ENCODE results near the gene EHF. TPM values are rescaled to one million over a fixed set of nuclear protein-coding genes. Genes with fewer than 3 reads are reported as not detected.

EHF gene
- total RNA-seq, 2 donors from 2014 or later: not detected

DNA sequence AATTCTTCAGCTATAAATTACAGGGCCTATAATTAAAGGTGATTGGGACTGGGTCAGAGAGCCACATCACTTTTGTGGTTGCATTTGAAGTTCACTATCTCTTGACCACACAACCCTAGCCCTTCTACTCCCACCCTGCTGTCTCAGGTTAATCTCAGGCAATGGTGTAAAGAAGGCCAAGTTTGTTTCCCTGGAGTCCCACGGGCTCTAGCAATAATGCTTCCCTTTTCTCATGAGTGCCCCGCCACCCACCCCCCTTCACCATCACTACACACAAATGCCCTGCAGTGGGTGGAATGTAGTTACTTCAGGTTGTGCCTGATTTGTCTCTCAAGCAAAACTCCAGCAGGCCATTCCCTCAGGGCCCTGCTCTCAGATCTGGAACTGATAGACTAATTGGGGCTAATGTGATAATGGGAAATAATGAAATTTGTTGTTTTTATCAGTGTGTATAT lies 1.8 kb upstream of the EHF start:
- Mint-ChIP-seq H3K27ac (no peak overlapping the region), H3K36me3 (ENCODE audit: insufficient read depth in 2 of 2) (peaks cover 0 to 1% of the 10 kb centered on the region in 2 donors), H3K9me3 (no peaks in the 10 kb centered on the region), H3K4me1 (ENCODE audit: low read depth) (peaks cover 18% of the 10 kb centered on the region), H3K27me3 (ENCODE audit: low read depth) (peaks cover 65% of the 10 kb centered on the region), H3K4me3 (no peak overlapping the region)
- ATAC-seq (replicated peaks in 1 of 2) (no peak), DNase-seq (no peak)

DNA sequence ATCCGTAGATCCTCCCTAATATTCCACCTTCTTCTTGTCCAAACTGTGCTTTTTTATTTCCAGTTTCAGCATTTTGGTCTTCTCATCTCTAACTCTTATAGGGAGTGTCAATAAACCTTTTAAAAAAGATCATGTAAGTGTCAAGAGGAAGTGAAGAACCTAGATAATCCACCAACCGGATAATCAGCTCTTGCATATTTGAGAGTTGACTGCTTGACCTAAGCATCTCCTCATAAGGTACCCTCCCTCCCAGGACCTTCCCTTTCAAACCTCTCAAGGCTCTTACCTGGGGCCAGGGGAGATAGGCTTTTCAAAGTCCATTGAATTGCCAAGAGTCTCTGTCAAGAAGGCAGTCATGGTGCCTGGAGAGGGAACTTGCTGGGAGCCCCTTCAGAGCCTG lies 691 bp upstream of the EHF start:
- no peaks in the 10 kb centered on the region for H3K9me3 Mint-ChIP-seq
- no peak overlapping the region for H3K27ac Mint-ChIP-seq
- no peak for DNase-seq
- peaks cover 67% of the 10 kb centered on the region for H3K27me3 Mint-ChIP-seq (ENCODE audit: low read depth)
- H3K4me1 Mint-ChIP-seq (ENCODE audit: low read depth): peaks cover 7% of the 10 kb centered on the region
- peaks cover 0 to 2% of the 10 kb centered on the region in 2 donors for H3K36me3 Mint-ChIP-seq (ENCODE audit: insufficient read depth in 2 of 2)
- ATAC-seq (replicated peaks in 1 of 2): no peak
- no peak overlapping the region for H3K4me3 Mint-ChIP-seq

DNA sequence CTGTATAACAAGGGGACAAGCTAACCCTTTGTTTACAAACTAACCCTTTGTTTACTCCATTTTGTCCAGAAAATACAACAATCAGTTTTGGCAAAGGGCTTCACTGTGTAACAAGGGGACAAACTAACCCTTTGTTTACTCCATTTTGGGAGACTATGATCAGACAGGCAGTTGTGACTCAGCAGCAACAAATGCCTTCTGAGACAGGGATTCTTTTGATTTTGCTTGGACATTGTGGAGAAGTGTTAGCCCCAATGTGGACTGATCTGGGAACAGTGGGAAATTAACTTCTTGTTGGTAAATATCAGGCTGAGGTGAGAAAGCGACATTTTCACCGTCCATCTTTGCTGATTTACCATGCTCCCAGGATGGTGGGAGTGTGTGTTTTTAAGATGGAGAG lies 983 bp downstream of the EHF start:
- no peak overlapping the region for H3K4me3 Mint-ChIP-seq
- H3K9me3 Mint-ChIP-seq: no peaks in the 10 kb centered on the region
- DNase-seq (no peak), ATAC-seq (replicated peaks in 1 of 2) (no peak)
- no peak overlapping the region for H3K27ac Mint-ChIP-seq
- peaks cover 15% of the 10 kb centered on the region for H3K4me1 Mint-ChIP-seq (ENCODE audit: low read depth)
- H3K27me3 Mint-ChIP-seq (ENCODE audit: low read depth): peaks cover 70% of the 10 kb centered on the region
- H3K36me3 Mint-ChIP-seq (ENCODE audit: insufficient read depth in 2 of 2): peaks cover 0 to 2% of the 10 kb centered on the region in 2 donors

DNA sequence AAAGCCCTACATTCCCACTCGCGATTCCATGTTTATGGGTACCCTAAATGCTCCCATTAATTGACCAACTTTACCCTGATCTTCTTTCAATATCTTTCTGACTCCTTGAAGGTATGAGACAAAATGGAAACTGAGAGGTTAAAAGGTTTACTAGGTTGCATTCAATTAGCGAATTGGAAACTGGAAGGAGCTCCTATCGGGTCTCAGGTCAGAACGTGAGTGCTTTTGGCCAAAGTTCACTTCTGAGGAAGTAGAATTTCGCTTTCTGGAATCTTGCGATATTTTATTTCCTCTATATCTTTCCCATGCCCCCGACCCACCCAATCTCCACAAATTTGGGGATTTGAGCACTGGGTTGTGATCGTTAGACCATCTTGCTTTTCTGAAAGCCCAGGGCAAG lies 2.6 kb downstream of the EHF start:
- ATAC-seq (replicated peaks in 1 of 2) (no peak), DNase-seq (no peak)
- Mint-ChIP-seq H3K4me1 (ENCODE audit: low read depth) (peaks cover 16% of the 10 kb centered on the region), H3K36me3 (ENCODE audit: insufficient read depth in 2 of 2) (peaks cover 0 to 2% of the 10 kb centered on the region in 2 donors), H3K27ac (no peak overlapping the region), H3K4me3 (peak overlapping the region in 1 of 2 donors; percentile 16), H3K27me3 (ENCODE audit: low read depth) (peaks cover 71% of the 10 kb centered on the region), H3K9me3 (no peaks in the 10 kb centered on the region)

DNA sequence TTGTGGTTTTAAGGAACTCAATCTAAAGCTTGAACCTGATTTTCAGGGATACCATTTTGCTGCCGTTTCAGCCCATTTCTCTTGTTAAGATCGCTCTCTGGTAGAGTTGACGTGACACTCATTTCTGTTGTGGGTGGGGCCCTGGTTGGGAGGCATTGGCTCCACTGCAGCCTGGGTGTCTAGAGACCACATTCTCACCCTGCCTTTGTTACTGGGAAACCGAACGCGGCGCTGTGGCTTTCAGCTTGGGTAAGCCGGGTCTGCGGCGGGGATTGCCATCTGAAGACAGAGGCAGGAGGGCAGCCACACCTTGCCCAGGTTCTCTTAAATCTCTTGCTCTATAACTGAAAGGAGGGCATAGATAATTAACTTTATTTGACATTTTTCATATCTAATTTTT lies 3.2 kb downstream of the EHF start:
- H3K4me3 Mint-ChIP-seq: peak overlapping the region; percentile 39 to 42

DNA sequence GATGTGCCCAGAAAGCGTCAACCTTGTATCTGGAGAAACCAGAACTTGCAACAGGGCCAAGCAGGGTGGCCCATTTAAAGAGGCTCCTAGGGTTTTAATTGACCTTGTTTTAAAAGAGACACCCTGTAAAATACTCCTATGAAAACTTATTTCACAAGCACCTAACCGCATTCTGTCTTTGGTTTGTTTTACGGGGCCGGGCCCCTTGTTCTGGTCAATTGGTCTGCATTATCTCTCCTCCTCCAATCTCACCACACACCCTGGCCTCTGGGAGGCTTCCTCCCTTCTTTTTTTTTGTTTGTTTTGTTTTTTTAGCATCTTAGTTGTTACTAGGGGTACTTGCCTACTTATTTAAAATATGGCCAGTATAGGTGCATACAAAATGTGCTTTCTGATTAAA lies 4.7 kb downstream of the EHF start:
- H3K36me3 Mint-ChIP-seq (ENCODE audit: insufficient read depth in 2 of 2): peaks cover 0 to 2% of the 10 kb centered on the region in 2 donors

More for the DNA sequence above, 3.2 kb downstream of the EHF start:
- Mint-ChIP-seq H3K9me3 (no peaks in the 10 kb centered on the region), H3K27me3 (ENCODE audit: low read depth) (peaks cover 75% of the 10 kb centered on the region), H3K4me1 (ENCODE audit: low read depth) (peaks cover 21% of the 10 kb centered on the region), H3K36me3 (ENCODE audit: insufficient read depth in 2 of 2) (peaks cover 0 to 2% of the 10 kb centered on the region in 2 donors), H3K27ac (no peak overlapping the region)
- peak; percentile 25 to 66 for DNase-seq
- ATAC-seq (replicated peaks in 1 of 2): peak; percentile 56 to 81

DNA sequence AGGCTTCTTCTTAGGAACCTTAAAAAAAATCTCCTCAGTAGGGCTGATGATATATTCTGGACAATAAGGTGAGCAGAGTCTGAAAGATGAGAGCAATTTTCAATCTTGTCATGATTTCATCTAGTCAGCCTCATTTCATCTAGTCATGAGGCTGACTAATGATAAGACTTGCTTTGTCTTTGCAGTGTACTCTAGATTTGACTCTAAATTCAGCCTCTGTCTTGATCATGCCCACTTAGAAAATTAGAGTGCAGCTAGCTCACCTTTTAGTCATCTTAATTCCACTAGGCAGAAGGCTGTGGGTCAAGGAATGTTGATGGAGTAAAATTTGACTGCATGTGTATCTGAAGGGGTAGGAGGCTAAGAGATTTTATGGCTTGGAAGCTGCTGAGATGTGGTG lies 5.5 kb downstream of the EHF start:
- peak; percentile 62 to 84 for ATAC-seq (replicated peaks in 1 of 2)
- H3K4me3 Mint-ChIP-seq: no peak overlapping the region
- no peaks in the 10 kb centered on the region for H3K9me3 Mint-ChIP-seq

More for the DNA sequence above, 4.7 kb downstream of the EHF start:
- H3K27me3 Mint-ChIP-seq (ENCODE audit: low read depth): peaks cover 68% of the 10 kb centered on the region
- H3K4me1 Mint-ChIP-seq (ENCODE audit: low read depth): peaks cover 21% of the 10 kb centered on the region
- H3K4me3 Mint-ChIP-seq: no peak overlapping the region
- no peak for DNase-seq
- ATAC-seq (replicated peaks in 1 of 2): no peak
- no peak overlapping the region for H3K27ac Mint-ChIP-seq
- no peaks in the 10 kb centered on the region for H3K9me3 Mint-ChIP-seq

DNA sequence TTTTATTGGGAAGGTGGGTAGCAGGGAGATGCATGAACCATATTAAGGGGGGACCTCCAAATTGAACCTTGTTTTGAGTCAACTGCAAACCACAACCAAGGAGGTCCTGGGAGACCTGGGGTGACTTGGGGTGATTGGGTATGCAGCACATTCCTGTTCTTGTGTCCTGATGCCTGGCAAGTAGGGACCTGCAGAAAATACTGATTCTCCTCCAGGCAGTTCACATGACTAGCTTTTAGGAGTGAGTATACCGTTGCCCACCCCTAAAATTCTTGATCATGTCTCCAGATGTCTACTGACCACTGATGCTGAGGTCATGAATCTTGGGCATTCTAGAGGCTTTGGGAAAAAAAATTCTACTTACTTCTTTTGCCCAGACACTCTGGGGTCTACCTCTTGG lies 6.3 kb downstream of the EHF start:
- Mint-ChIP-seq H3K27me3 (ENCODE audit: low read depth) (peaks cover 58% of the 10 kb centered on the region), H3K36me3 (ENCODE audit: insufficient read depth in 2 of 2) (peaks cover 0 to 2% of the 10 kb centered on the region in 2 donors), H3K4me1 (ENCODE audit: low read depth) (peaks cover 21% of the 10 kb centered on the region), H3K9me3 (no peaks in the 10 kb centered on the region), H3K4me3 (no peak overlapping the region), H3K27ac (no peak overlapping the region)
- DNase-seq: no peak
- ATAC-seq (replicated peaks in 1 of 2): no peak

More for the DNA sequence above, 5.5 kb downstream of the EHF start:
- H3K27ac Mint-ChIP-seq: no peak overlapping the region
- DNase-seq: no peak
- H3K4me1 Mint-ChIP-seq (ENCODE audit: low read depth): peaks cover 21% of the 10 kb centered on the region
- peaks cover 62% of the 10 kb centered on the region for H3K27me3 Mint-ChIP-seq (ENCODE audit: low read depth)
- H3K36me3 Mint-ChIP-seq (ENCODE audit: insufficient read depth in 2 of 2): peaks cover 0 to 2% of the 10 kb centered on the region in 2 donors

DNA sequence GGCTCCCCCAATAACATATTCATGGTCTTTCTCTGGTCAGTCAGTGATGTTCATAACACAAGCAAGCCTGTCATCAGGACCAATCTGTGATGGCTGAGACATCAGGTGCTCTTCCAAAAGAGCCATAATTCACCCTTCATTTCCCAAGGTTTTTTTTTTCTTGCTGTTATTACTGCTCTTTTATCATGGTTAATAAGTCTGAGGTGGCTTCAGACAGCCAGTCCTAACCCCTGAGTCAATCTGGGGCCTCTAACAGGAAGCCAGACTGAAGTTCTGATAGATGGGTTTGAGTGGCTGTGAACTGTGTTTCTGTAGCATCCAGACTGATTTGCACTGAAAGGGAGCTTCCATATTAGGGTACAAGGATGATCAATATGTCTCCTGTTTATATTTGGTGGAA lies 8.8 kb downstream of the EHF start:
- ATAC-seq (replicated peaks in 1 of 2) (no peak), DNase-seq (no peak)
- no peaks in the 10 kb centered on the region for H3K36me3 Mint-ChIP-seq (ENCODE audit: insufficient read depth in 2 of 2)
- peaks cover 25% of the 10 kb centered on the region for H3K4me1 Mint-ChIP-seq (ENCODE audit: low read depth)
- H3K27me3 Mint-ChIP-seq (ENCODE audit: low read depth): peaks cover 52% of the 10 kb centered on the region
- H3K27ac Mint-ChIP-seq: no peak overlapping the region
- no peaks in the 10 kb centered on the region for H3K9me3 Mint-ChIP-seq
- H3K4me3 Mint-ChIP-seq: no peak overlapping the region

DNA sequence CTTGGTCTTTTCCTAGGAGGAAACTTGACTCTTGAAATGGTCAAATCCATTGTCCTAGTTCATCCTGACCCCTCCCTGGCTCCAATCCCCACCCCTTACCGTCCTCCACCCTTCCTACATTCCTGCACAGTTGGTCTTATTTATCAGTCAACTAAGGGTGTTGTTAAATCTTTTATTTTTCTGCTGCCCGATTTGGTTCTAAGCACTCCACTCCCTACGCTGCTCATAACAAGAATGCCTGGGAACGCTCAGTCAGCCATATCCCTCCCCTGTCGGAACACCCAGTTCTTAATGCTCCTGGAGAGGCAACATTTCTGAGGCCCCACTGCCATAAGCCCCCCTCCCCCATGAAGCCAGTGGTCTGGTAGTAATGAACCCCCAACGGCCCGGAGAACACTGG lies 9.7 kb downstream of the EHF start:
- ATAC-seq (replicated peaks in 1 of 2) (no peak), DNase-seq (no peak)
- H3K9me3 Mint-ChIP-seq: no peaks in the 10 kb centered on the region
- no peak overlapping the region for H3K27ac Mint-ChIP-seq
- peaks cover 44% of the 10 kb centered on the region for H3K27me3 Mint-ChIP-seq (ENCODE audit: low read depth)
- H3K4me1 Mint-ChIP-seq (ENCODE audit: low read depth): peaks cover 25% of the 10 kb centered on the region
- H3K36me3 Mint-ChIP-seq (ENCODE audit: insufficient read depth in 2 of 2): no peaks in the 10 kb centered on the region
- no peak overlapping the region for H3K4me3 Mint-ChIP-seq

DNA sequence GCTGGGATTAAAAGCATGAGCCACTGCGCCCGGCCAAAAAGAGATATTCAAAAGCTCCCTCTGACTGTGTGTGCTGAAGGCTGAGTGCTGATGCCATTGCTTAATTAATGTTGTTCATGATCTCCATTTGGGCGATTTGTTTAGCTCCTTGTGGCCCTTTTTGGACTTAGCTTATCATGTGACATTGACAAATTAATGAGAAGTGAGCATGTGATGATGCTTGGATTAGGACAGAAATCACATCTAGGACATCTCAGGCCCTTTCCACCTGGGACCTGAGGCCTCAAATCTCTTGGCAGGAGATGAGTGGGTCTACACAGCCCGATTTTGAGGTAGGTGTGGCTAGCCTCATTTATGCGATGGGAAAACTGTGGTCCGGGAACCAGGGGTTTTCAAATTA lies 10.4 kb downstream of the EHF start:
- no peaks in the 10 kb centered on the region for H3K9me3 Mint-ChIP-seq
- no peak overlapping the region for H3K27ac Mint-ChIP-seq
- H3K4me1 Mint-ChIP-seq (ENCODE audit: low read depth): peaks cover 20% of the 10 kb centered on the region
- ATAC-seq (replicated peaks in 1 of 2): no peak
- no peaks in the 10 kb centered on the region for H3K36me3 Mint-ChIP-seq (ENCODE audit: insufficient read depth in 2 of 2)
- H3K4me3 Mint-ChIP-seq: no peak overlapping the region
- H3K27me3 Mint-ChIP-seq (ENCODE audit: low read depth): peaks cover 39% of the 10 kb centered on the region
- no peak for DNase-seq

DNA sequence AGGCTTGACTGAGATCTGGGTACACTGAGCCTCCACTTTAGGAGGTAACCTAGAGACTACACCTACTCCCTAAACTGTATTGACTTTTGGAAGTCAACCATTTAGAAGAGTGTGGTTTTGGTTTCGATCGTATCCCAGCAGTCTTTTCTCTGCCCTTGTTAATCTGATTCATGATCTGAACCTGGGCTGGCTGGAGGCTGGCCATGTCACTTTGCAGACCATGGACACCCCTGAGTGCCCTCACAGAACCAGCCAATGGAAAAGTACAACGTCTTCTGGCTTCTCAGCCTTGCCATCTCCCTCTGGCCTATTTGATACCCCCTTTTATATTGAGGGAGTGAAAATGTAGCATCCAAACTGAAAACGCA lies 10.8 kb downstream of the EHF start:
- Mint-ChIP-seq H3K27me3 (ENCODE audit: low read depth) (peaks cover 35% of the 10 kb centered on the region), H3K4me3 (no peak overlapping the region), H3K9me3 (no peaks in the 10 kb centered on the region), H3K36me3 (ENCODE audit: insufficient read depth in 2 of 2) (no peaks in the 10 kb centered on the region), H3K4me1 (ENCODE audit: low read depth) (peaks cover 16% of the 10 kb centered on the region), H3K27ac (no peak overlapping the region)
- ATAC-seq (replicated peaks in 1 of 2) (no peak), DNase-seq (no peak)

DNA sequence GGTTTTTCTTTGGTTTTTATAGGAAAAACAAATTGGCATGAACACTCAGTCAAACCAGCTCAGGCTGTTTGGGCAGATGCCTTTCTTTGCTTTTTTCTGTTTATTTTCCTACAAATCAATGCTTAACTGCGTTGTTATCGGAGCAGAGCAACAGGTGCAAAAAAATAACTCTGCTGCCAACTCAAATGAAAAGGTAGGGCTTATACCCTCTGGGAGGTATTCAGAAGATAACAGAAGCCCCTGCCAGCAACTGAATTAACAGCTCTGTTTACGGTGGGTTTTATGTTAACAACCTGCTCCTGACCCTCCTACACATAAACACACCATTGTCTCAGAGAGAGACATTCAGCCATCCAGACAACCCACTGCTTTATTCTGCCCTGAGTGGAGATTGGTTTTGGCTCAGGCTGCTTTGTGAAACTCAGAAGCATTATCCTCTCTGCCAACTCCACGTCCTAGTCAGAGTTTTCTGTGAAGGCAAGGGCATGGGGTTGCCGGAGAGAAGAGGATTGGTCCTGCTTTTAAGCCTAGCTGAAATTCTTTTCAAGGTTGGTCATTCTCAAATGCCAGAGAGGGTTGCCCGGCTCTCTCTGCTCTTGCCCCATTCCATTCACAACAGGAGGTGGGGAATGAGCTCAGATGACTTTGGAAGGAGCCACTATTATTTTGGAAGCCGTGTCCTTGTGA lies 11.4 kb downstream of the EHF start:
- no peak overlapping the region for H3K4me3 Mint-ChIP-seq
- DNase-seq (no peak), ATAC-seq (replicated peaks in 1 of 2) (no peak)
- H3K36me3 Mint-ChIP-seq (ENCODE audit: insufficient read depth in 2 of 2): no peaks in the 10 kb centered on the region
- no peaks in the 10 kb centered on the region for H3K9me3 Mint-ChIP-seq
- peaks cover 30% of the 10 kb centered on the region for H3K27me3 Mint-ChIP-seq (ENCODE audit: low read depth)
- peaks cover 13% of the 10 kb centered on the region for H3K4me1 Mint-ChIP-seq (ENCODE audit: low read depth)
- H3K27ac Mint-ChIP-seq: no peak overlapping the region

DNA sequence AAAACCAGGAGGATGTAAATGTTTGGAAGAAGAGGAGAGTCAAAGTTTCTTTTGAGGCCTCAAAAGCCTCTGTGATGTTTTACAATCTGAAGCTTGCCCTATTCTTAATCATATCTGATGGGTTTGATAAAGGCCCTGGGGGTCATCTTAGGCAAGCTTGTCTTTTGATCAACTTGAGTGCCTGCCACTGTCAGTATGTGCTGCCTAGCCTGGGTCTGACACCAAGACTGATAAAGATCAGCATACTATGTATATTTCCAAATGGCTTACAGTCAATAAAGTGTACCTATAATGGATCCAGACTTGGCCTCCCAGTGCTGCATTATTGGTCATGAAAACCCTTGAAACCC lies 12.7 kb downstream of the EHF start:
- Mint-ChIP-seq H3K4me1 (ENCODE audit: low read depth) (peaks cover 13% of the 10 kb centered on the region), H3K27ac (no peak overlapping the region), H3K9me3 (no peaks in the 10 kb centered on the region), H3K27me3 (ENCODE audit: low read depth) (peaks cover 37% of the 10 kb centered on the region), H3K4me3 (peak overlapping the region in 1 of 2 donors; percentile 63), H3K36me3 (ENCODE audit: insufficient read depth in 2 of 2) (no peaks in the 10 kb centered on the region)
- ATAC-seq (replicated peaks in 1 of 2) (peak in 1 of 2 donors; percentile 46), DNase-seq (no peak)

Measured in activated T-cell treated with anti-CD3 and anti-CD28 coated beads, Interleukin-2, amount 50 U/mL, for 72 hours (primary cell).